Spleen (tissue), 11 donors: Measurements from ENCODE around the gene HSD17B14. TPM values are rescaled to one million over a fixed set of nuclear protein-coding genes. Genes with fewer than 3 reads are reported as not detected.

Experiments used
- DNase-seq: peaks from one replicate; pipeline ENCODE4 v3.0.0-alpha.2; 2020
- H3K27ac ChIP-seq, 8 donors: fragments of 200-600 bp; sonication (generic) in 7 of 8; 1 replicate in 4 of 8; 2 replicates in 4 of 8; pipeline versions ENCODE4 v1.5.0 to v1.8.0; 2016 to 2021; ENCODE audit warnings: inconsistent platforms in 4 of 8, mild to moderate bottlenecking in 4 of 8, moderate library complexity in 1 of 8
- H3K27me3 ChIP-seq, 7 donors: fragments of 200-600 bp; sonication (generic) in 6 of 7; replicated peaks in 1 of 7; 1 replicate in 4 of 7; 2 replicates in 3 of 7; pipeline versions ENCODE4 v1.5.0 to v1.8.0; 2016 to 2021; ENCODE audit warnings: inconsistent platforms in 3 of 7, mild to moderate bottlenecking in 1 of 7
- H3K36me3 ChIP-seq, 6 donors: fragments of 200-600 bp; sonication (generic) in 5 of 6; 1 replicate in 4 of 6; 2 replicates in 2 of 6; pipeline versions ENCODE4 v1.5.0 to v1.8.0; 2016 to 2021; ENCODE audit warnings: inconsistent platforms in 2 of 6
- H3K4me1 ChIP-seq, 6 donors: fragments of 200-600 bp; sonication (generic) in 5 of 6; 1 replicate in 3 of 6; 2 replicates in 3 of 6; pipeline versions ENCODE4 v1.5.0 to v1.8.0; 2016 to 2021; ENCODE audit warnings: inconsistent platforms in 3 of 6
- H3K4me3 ChIP-seq, 8 donors: fragments of 200-600 bp; sonication (generic) in 7 of 8; 1 replicate in 4 of 8; 2 replicates in 4 of 8; pipeline versions ENCODE4 v1.5.0 to v1.8.0; 2016 to 2021; ENCODE audit warnings: inconsistent platforms in 4 of 8, mild to moderate bottlenecking in 4 of 8, moderate library complexity in 2 of 8
- H3K9me3 ChIP-seq, 8 donors: fragments of 200-600 bp; sonication (generic) in 7 of 8; 1 replicate in 4 of 8; 2 replicates in 4 of 8; pipeline versions ENCODE4 v1.5.0 to v1.8.0; 2016 to 2021; ENCODE audit warnings: inconsistent platforms in 4 of 8
- POLR2A ChIP-seq, 3 donors: fragments of 450-650 bp; IDR thresholded peaks; one replicate each; pipeline ENCODE4 v1.5.1; 2017; ENCODE audit warnings: antibody characterized with exemption in 3 of 3, mild to moderate bottlenecking in 1 of 3
- POLR2AphosphoS5 ChIP-seq, 3 donors: sonication (generic); formaldehyde crosslinking; IDR thresholded peaks; one replicate each; pipeline ENCODE4 v1.5.1; 2017; ENCODE audit warnings: antibody characterized with exemption in 3 of 3
- WGBS, 5 donors: extraction: QIAGEN DNeasy Blood & Tissue Kit in 3 of 5; methylation state at CpG; one replicate each; pipeline versions ENCODE4 v1.1.5 to v1.1.7; 2013 to 2018; 5-methylcytosine and 5-hydroxymethylcytosine counted together
- intact Hi-C: fragments of 100-400 bp; cut with DNase I; formaldehyde crosslinking; loops from one replicate; pipeline ENCODE4 v1.15.0; 2023; ENCODE audit warnings: low total_unique reads
- polyA plus RNA-seq, 3 donors: library from polyadenylated mRNA; stranded (reverse); fragments of 200-250 nt; gene quantifications; one replicate each; pipeline ENCODE4 v1.2.1, GENCODE V29; 2013
- total RNA-seq, 7 donors: library from RNA; depleted of rRNA in 3 of 7; stranded (reverse); fragments of >200 nt in 3 of 7; fragmentation: NEBNext Ultra II Directional in 4 of 7; extraction: Animal tissue kit (Norgen Biotek cat#: 25700) in 4 of 7; gene quantifications; one replicate each; pipeline versions ENCODE4 v1.1.0 to v1.2.1, GENCODE V29; 2016 to 2021
- TF ChIP-seq, protein P1 (sequence below), 11 experiments: fragments of 200-600 bp in 7 of 11; fragments of 450-650 bp in 4 of 11; sonication (generic) in 4 of 11; IDR thresholded peaks in 8 of 11; conservative IDR thresholded peaks in 3 of 11; 1 replicate in 7 of 11; 2 replicates in 4 of 11; pipeline versions ENCODE4 v1.4.0 to v1.8.0; 2016 to 2021; ENCODE audit warnings: antibody characterized with exemption in 11 of 11, inconsistent platforms in 4 of 11, mild to moderate bottlenecking in 1 of 11
- donor health status: healthy with polysubstance abuse.
- donor health status: DM: no; HTN: no; CAD: no; lungs with moderate emphysema.
- donor health status: DM: no; HTN: no; CAD: no.
- donor health status: Bipolar disorder and iron deficiency.
- donor health status: healthy.
- donor health status: DM: no; HTN: no; CAD: no.
- donor health status: DM: yes; HTN: yes; CAD: no.

HSD17B14 gene
- total and polyA plus RNA-seq, 10 donors, result 2.4 to 16.5 (median 10.6) TPM

DNA sequence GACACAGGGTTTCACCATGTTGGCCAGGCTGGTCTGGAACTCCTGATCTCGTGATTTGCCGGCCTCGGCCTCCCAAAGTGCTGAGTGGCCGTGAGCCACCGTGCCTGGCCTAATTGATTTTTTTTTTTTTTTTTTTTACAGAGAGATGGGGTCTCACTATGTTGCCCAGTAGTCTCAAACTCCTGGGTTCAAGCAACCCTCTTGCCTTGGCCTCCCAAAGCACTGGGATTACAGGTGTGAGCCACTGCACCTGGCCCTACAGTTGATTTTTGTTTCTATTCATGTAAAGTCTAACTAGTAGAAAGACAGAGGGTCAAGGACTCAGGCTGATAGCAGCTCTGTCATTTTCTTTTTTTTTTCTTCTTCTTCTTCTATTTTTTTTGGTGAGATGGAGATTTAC is 59.2 kb downstream of the HSD17B14 start:
- no peak for DNase-seq
- Histone ChIP-seq H3K27ac (no peak overlapping the region), H3K4me3 (no peak overlapping the region), H3K4me1 (peaks cover 8 to 26% (median 15%) of the 10 kb centered on the region in 6 donors), H3K36me3 (no peaks in the 10 kb centered on the region), H3K9me3 (no peaks in the 10 kb centered on the region), H3K27me3 (peaks cover 0 to under 1% (median 0%) of the 10 kb centered on the region in 7 donors)
- intact Hi-C loops, result no loop called here
- 94 to 99% (median 96%) methylated on average over 5 of the region's 5 CpGs for WGBS, 5 donors
- TF ChIP-seq POLR2A (IDR thresholded peaks at IDR 0.05) (no peak), POLR2AphosphoS5 (IDR thresholded peaks at IDR 0.05) (no peak)
- TF ChIP-seq, protein P1, sequence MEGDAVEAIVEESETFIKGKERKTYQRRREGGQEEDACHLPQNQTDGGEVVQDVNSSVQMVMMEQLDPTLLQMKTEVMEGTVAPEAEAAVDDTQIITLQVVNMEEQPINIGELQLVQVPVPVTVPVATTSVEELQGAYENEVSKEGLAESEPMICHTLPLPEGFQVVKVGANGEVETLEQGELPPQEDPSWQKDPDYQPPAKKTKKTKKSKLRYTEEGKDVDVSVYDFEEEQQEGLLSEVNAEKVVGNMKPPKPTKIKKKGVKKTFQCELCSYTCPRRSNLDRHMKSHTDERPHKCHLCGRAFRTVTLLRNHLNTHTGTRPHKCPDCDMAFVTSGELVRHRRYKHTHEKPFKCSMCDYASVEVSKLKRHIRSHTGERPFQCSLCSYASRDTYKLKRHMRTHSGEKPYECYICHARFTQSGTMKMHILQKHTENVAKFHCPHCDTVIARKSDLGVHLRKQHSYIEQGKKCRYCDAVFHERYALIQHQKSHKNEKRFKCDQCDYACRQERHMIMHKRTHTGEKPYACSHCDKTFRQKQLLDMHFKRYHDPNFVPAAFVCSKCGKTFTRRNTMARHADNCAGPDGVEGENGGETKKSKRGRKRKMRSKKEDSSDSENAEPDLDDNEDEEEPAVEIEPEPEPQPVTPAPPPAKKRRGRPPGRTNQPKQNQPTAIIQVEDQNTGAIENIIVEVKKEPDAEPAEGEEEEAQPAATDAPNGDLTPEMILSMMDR (IDR thresholded peaks at IDR 0.05 in 8 of 11, conservative IDR thresholded peaks at IDR 0.05 in 3 of 11), result no peak

DNA sequence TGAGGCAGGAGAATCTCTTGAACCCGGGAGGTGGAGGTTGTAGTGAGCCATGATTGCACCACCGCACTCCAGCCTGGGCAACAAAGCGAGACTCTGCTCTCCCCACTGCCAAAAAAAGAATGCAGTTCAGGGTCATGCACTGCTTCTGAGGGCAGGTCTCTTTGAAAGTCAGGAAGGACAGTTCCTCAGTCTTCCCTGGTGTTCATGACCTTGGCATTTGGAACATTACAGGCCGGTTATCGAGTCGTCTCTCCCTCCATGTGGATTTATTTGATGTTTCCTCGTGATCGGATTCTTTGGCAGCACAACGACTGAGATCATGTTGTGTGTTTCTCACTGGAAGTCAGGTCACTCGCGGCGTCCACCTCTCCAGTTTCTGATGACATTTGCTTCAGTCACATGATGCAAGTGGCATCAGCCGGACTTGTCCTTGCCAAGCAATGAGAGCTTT is 63.8 kb downstream of the HSD17B14 start:
- peak overlapping the region in 5 of 8 donors; percentile 5 to 48 (median 44) for H3K27ac ChIP-seq

DNA sequence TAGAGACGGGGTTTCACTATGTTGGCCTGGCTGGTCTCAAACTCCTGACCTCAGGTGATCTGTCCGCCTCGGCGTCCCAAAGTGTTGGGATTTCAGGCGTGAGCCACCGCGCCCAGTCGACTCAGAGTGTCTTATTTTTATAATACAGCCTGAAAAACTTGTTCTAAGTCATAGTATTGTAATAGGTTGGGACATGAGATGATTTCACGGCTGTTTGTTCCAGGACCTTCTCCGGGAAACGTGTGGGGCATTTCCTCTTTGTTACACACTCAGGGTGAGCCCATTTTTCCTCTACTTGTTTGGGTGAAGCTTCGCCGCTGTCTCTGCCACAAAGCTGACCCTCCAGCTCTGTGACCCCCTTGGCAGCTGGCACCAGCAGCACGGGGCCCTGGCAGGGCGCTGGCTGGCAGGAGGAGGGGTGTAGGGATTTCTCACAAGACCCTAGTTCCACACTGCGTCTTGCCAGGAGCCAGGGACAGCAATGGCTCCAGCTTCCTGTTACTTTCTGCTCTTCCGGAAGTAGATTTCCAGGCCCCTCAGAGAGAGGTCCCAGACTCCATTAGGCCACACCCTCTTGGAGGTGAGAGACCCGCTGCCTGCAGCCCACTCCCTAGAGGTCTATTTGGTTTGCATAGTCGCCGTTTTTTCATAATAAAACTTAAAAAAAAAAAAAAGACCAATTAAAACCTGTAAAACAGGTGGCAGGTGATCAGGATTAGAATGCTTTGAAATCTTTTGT is 65.4 kb downstream of the HSD17B14 start:
- H3K4me3 ChIP-seq, result no peak overlapping the region
- H3K4me1 ChIP-seq, result peaks cover 0 to 7% (median 0%) of the 10 kb centered on the region in 6 donors
- no peaks in the 10 kb centered on the region for H3K36me3 ChIP-seq
- no peaks in the 10 kb centered on the region for H3K9me3 ChIP-seq
- 77 to 87% (median 82%) methylated on average over 20 of the region's 20 CpGs for WGBS, 5 donors
- intact Hi-C loops, result no loop called here
- DNase-seq, result no peak
- peaks cover 0 to 23% (median 0%) of the 10 kb centered on the region in 7 donors for H3K27me3 ChIP-seq
- TF ChIP-seq POLR2A (IDR thresholded peaks at IDR 0.05), result no peak
- no peak for TF ChIP-seq POLR2AphosphoS5 (IDR thresholded peaks at IDR 0.05)
- TF ChIP-seq, protein P1 (IDR thresholded peaks at IDR 0.05 in 8 of 11, conservative IDR thresholded peaks at IDR 0.05 in 3 of 11), result no peak
- H3K27ac ChIP-seq, result peak overlapping the region in 2 of 8 donors; percentile 38 to 54

More for the DNA sequence above, 63.8 kb downstream of the HSD17B14 start:
- intact Hi-C loops, result no loop called here
- H3K27me3 ChIP-seq, result peaks cover 0 to 23% (median 0%) of the 10 kb centered on the region in 7 donors
- H3K36me3 ChIP-seq, result no peaks in the 10 kb centered on the region
- WGBS, 5 donors, result 60 to 89% (median 68%) methylated on average over 13 of the region's 13 CpGs
- DNase-seq, result no peak
- H3K4me1 ChIP-seq, result peaks cover 0 to 7% (median 0%) of the 10 kb centered on the region in 6 donors
- TF ChIP-seq, protein P1 (IDR thresholded peaks at IDR 0.05 in 8 of 11, conservative IDR thresholded peaks at IDR 0.05 in 3 of 11), result no peak
- TF ChIP-seq POLR2A (IDR thresholded peaks at IDR 0.05) (no peak), POLR2AphosphoS5 (IDR thresholded peaks at IDR 0.05) (no peak)
- H3K4me3 ChIP-seq, result no peak overlapping the region
- H3K9me3 ChIP-seq, result no peaks in the 10 kb centered on the region

DNA sequence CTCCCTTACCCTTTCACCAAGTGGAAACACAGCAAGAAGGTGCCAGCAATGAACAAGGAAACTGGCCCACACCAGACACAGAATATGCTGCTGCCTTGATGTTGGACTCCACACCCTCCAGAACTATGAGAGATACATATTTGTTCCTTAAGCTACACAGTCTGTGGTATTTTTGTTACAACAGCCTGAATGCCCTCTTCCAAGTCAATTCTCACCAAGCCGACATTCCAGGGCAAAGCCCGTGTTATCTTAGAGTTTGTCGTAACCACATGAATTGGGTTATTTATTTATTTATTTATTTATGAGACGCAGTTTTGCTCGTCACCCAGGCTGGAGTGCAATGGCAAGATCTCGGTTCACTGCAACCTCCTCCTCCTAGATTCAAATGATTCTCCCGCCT is 66.0 kb downstream of the HSD17B14 start:
- peaks cover 0 to 29% (median 0%) of the 10 kb centered on the region in 7 donors for H3K27me3 ChIP-seq
- no peak overlapping the region for H3K27ac ChIP-seq
- H3K36me3 ChIP-seq, result no peaks in the 10 kb centered on the region
- no peak for DNase-seq
- intact Hi-C loops, result no loop called here
- peaks cover 0 to 7% (median 0%) of the 10 kb centered on the region in 6 donors for H3K4me1 ChIP-seq
- TF ChIP-seq POLR2AphosphoS5 (IDR thresholded peaks at IDR 0.05) (no peak), POLR2A (IDR thresholded peaks at IDR 0.05) (no peak)
- TF ChIP-seq, protein P1 (IDR thresholded peaks at IDR 0.05 in 8 of 11, conservative IDR thresholded peaks at IDR 0.05 in 3 of 11), result no peak
- WGBS, 5 donors, result 78 to 93% (median 84%) methylated on average over 7 of the region's 7 CpGs
- no peak overlapping the region for H3K4me3 ChIP-seq
- no peaks in the 10 kb centered on the region for H3K9me3 ChIP-seq
